NCI-H2227 (cell line): ENCODE results near the gene AWAT2.
"Not testable (repeated sequence)": the region's sequence is repeated elsewhere in the genome, so short reads cannot be mapped to it uniquely, and the experiment has no call there.

Experiments used
- DNase-seq: peaks from one replicate; lab custom pipeline; 2025; ENCODE audit not compliant: unreplicated experiment; lab: John Stamatoyannopoulos, UW

AWAT2 gene

GRCh38 chrX:70001708-70002341 is 47.9 kb downstream of the AWAT2 start:
- DNase-seq, result no peak

GRCh38 chrX:70001269-70001668 is 48.5 kb downstream of the AWAT2 start:
- DNase-seq, result no peak

DNA sequence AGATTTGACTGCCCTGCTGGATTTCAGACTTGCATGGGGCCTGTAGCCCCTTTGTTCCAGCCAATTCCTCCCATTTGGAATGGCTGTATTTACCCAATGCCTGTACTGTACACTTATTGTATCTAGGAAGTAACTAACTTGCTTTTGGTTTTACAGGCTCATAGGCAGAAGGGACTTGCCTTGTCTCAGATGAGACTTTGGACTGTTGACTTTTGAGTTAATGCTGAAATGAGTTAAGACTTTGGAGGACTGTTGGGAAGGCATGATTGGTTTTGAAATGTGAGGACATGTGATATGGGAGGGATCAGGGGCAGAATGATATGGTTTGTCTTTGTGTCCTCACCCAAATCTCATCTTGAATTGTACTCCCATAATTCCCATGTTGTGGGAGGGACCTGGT is 51.4 kb downstream of the AWAT2 start:
- DNase-seq, result not testable (repeated sequence)

- DNase-seq, result no peak
Observed at GRCh38 chrX:69996113-69996468, 53.6 kb downstream of the AWAT2 start.

GRCh38 chrX:69995362-69996112 is 54.2 kb downstream of the AWAT2 start:
- DNase-seq, result no peak

- DNase-seq, result no peak
Observed at GRCh38 chrX:69993494-69993893, 56.2 kb downstream of the AWAT2 start.

- no peak for DNase-seq
Observed at GRCh38 chrX:69991685-69992084, 58.1 kb downstream of the AWAT2 start.
